Measurements from ENCODE around the gene RAB3A. TPM values are rescaled to one million over a fixed set of nuclear protein-coding genes. Genes with fewer than 3 reads are reported as not detected.
A peak's percentile ranks its signal among the peaks of the same experiment; 100 is the strongest.

Gene RAB3A
- total RNA-seq, 4 donors from 2014 or later, result 0.30 to 0.76 (median 0.44) TPM; not detected in 1

DNA sequence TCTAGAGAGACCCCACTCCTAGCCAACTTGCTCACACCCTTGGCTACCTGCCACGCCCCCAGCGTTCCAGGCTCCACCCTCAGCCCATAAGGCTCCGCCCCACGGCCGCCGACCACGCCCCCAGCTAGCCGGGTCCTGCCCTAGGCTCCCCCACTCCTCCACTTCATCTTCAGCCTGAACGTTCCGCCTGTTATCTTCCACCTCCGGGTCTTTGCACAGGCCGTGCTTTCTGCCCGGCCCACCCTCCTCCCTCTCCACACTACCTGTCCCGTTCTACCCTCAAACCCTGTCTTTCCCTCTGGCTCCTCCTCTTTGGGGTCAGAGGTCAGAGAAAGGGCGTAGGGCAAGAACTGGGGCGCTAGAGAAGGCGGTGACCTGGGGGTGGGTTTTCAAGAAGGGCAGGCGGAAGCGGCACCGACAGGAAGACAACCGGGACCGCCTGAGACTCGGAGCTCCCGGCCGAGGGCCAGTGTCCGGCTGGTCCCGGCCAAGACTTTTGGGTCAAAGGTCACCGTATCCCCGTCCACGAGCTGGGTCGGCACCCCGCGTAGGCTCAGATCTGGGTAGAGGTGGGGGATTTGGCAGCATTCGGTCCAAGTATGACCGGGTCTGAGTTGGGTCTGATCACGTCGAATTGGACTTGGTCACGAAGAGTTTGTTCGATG lies 20.1 kb upstream of the RAB3A start:
- Histone ChIP-seq H3K27ac (peak overlapping the region in 2 of 4 donors; percentile 11 to 36), H3K4me3 (peak overlapping the region; percentile 21 to 65 (median 35)), H3K9me3 (no peaks in the 10 kb centered on the region), H3K27me3 (peaks cover 11 to 67% (median 13%) of the 10 kb centered on the region in 4 donors), H3K4me1 (peaks cover 10 to 38% (median 24%) of the 10 kb centered on the region in 3 donors), H3K36me3 (no peaks in the 10 kb centered on the region)
- intact Hi-C loops (cut with DNase I), result no loop called here
- DNase-seq, result no peak
- no peak for TF ChIP-seq POLR2A (IDR thresholded peaks at IDR 0.05)
- TF ChIP-seq, protein P1, sequence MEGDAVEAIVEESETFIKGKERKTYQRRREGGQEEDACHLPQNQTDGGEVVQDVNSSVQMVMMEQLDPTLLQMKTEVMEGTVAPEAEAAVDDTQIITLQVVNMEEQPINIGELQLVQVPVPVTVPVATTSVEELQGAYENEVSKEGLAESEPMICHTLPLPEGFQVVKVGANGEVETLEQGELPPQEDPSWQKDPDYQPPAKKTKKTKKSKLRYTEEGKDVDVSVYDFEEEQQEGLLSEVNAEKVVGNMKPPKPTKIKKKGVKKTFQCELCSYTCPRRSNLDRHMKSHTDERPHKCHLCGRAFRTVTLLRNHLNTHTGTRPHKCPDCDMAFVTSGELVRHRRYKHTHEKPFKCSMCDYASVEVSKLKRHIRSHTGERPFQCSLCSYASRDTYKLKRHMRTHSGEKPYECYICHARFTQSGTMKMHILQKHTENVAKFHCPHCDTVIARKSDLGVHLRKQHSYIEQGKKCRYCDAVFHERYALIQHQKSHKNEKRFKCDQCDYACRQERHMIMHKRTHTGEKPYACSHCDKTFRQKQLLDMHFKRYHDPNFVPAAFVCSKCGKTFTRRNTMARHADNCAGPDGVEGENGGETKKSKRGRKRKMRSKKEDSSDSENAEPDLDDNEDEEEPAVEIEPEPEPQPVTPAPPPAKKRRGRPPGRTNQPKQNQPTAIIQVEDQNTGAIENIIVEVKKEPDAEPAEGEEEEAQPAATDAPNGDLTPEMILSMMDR (IDR thresholded peaks at IDR 0.05), result peak in 1 of 6 experiments; percentile 9
- WGBS, 2 donors, result 7 to 9% methylated on average over 9 to 26 of the region's 39 CpGs

DNA sequence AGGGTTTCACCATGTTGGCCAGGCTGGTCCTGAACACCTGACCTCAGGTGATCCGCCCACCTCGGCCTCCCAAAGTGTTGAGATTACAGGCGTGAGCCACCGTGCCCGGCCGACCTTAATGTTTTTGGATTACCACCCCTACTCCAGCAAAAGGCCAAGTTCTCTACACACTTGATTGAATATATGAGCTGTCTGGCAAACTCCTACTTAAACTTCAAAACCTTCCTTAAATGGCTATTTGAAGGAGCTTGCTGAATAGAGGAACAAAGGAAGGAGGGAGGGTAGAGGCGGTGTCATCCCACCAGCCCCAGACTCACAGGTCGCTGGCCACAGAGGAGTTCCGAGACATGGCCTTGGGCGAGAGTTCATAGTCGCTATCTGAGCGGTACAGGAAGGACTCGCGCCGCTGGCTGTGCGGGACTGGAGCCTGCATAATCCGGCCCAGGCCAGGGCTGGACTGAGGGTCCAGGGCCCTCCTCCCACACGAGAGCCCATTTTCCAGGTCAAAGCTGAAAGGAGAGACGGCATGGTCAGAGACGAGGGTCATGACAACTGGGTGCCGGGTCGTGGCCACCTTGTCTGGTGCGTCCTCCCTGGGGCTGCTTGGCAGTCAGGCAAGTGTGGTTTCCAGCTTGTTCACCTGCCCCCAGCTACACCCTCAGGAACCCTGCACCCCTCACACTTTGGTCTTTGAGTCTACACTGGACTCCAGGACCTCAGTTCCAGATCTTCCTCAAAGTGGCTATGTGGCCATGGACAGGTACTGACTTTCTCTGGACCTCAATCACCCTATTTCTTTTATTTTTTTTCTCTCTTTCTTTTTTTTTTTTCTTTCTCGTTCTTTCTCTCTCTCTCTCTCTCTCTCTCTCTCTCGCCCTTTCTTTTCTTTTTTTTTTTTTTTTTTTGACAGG lies 18.2 kb upstream of the RAB3A start:
- Histone ChIP-seq H3K36me3 (no peaks in the 10 kb centered on the region), H3K27me3 (peaks cover 11 to 51% (median 13%) of the 10 kb centered on the region in 4 donors), H3K9me3 (no peaks in the 10 kb centered on the region), H3K4me3 (no peak overlapping the region), H3K4me1 (peaks cover 10 to 38% (median 24%) of the 10 kb centered on the region in 3 donors), H3K27ac (no peak overlapping the region)
- DNase-seq, result no peak
- intact Hi-C loops (cut with DNase I), result no loop called here
- 79 to 82% methylated on average over 17 to 24 of the region's 25 CpGs for WGBS, 2 donors
- TF ChIP-seq POLR2A (IDR thresholded peaks at IDR 0.05), result no peak
- TF ChIP-seq, protein P1 (IDR thresholded peaks at IDR 0.05), result no peak

DNA sequence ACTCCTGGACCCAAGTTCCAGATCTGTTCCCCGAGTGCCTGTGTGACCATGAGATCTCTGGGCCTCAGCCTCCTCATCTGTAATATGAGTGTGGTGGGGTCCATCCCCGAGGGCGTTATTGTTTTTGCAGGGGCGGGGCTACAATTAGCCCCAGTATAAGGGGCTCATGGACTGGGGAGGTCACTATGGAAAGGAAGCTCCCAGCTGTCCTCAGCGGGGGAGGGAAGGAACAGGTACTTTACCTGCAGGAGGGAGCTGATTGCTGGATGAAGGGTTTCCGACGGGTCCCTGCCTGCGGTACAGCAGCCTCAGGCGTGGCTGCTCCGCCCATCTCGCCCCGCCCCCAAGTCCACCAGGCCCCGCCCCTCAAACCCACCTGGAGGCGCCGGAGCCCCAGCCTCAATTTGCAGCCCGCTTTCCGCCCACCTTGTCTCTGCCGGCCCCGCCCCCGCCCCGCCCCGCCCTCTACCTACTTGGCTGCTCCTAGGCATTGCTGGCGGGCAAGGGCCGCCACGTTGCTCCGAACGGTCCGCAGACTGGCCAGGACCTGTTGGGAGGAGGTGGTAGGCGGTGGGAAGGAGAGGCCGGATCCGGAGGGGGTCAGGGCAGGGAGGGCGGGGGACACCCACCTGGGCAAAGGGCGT lies 16.9 kb upstream of the RAB3A start:
- Histone ChIP-seq H3K27me3 (peaks cover 9 to 37% (median 10%) of the 10 kb centered on the region in 4 donors), H3K4me1 (peaks cover 6 to 28% (median 20%) of the 10 kb centered on the region in 3 donors), H3K9me3 (no peaks in the 10 kb centered on the region), H3K27ac (no peak overlapping the region), H3K4me3 (no peak overlapping the region), H3K36me3 (no peaks in the 10 kb centered on the region)
- intact Hi-C loops (cut with DNase I), result no loop called here
- DNase-seq, result no peak
- TF ChIP-seq POLR2A (IDR thresholded peaks at IDR 0.05), result no peak
- TF ChIP-seq, protein P1 (IDR thresholded peaks at IDR 0.05), result no peak
- WGBS, 2 donors, result 0 to 20% methylated on average over 1 of the region's 33 CpGs

GRCh38 chr19:18219911-18220631 lies 16.2 kb upstream of the RAB3A start:
- Histone ChIP-seq H3K36me3 (no peaks in the 10 kb centered on the region), H3K27ac (no peak overlapping the region), H3K4me1 (peaks cover 5 to 21% (median 13%) of the 10 kb centered on the region in 3 donors), H3K27me3 (peaks cover 2 to 31% (median 3%) of the 10 kb centered on the region in 4 donors), H3K9me3 (no peaks in the 10 kb centered on the region), H3K4me3 (no peak overlapping the region)
- no peak for TF ChIP-seq POLR2A (IDR thresholded peaks at IDR 0.05)
- TF ChIP-seq, protein P1 (IDR thresholded peaks at IDR 0.05), result no peak
- WGBS, 2 donors, result 58 to 59% methylated on average over 2 to 11 of the region's 28 CpGs
- no peak for DNase-seq
- intact Hi-C loops (cut with DNase I), result no loop called here

Data from esophagus squamous epithelium (tissue), 5 donors.